Stimulated activated CD8-positive, alpha-beta memory T cell treated with anti-CD3 and anti-CD28 coated beads, Interleukin-15, amount 100 ng/mL, for 48 hours (primary cell): ENCODE measurements around the gene SMCO4.

Source experiments
- DNase-seq, 2 donors: peaks; one replicate each; pipeline ENCODE4 v3.0.0-alpha.2; 2020; ENCODE audit warnings: low read depth in 2 of 2

The SMCO4 gene

DNA sequence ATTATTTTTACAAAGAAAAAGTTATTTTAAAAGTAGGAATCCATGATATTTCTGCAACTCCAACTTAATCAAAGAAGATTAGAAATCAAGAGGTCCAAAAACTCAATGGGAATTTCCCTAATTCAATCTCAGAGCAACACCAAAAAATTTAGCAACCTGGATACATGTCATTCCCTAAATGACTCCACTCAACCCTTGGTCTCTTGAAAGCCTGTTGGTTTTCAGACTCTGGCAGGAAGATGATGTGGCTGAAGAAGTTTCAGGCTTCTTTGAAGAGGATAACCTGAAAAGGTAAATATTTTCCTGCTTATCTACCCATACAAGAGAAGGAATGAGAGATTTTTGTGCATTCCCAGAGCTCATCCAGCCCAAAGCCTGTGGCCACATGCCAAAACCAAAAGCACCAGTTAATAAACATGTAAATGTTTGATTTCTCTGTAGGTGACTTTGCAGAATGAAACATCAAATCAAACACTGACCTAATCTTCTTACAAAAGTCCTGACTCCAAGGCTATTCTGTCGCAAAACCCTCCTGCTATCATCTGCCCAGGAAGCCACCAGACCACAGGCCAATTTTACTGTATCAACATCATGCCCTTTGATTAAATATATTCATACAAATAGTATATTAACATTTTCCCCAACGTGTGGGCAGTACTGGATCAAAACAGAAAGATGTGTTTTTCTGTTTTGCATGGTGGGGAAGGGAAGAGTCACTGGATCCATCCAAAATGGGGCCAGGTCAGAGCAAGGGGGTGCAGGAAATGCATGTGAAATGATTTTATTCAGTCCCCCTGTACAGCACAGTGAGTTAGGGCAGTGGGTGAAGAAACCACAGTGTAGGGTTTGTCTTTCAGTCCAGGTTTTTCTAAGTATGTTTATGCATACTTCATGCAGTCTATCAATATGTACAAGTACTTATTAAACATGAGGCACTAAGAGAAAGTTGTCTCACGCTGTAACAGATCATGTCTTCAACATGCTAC is 38.8 kb downstream of the SMCO4 start:
- no peak for DNase-seq

GRCh38 chr11:93501856-93502255 is 41.3 kb downstream of the SMCO4 start:
- no peak for DNase-seq

- DNase-seq, result no peak
Measured at GRCh38 chr11:93500759-93501158, 42.4 kb downstream of the SMCO4 start.

DNA sequence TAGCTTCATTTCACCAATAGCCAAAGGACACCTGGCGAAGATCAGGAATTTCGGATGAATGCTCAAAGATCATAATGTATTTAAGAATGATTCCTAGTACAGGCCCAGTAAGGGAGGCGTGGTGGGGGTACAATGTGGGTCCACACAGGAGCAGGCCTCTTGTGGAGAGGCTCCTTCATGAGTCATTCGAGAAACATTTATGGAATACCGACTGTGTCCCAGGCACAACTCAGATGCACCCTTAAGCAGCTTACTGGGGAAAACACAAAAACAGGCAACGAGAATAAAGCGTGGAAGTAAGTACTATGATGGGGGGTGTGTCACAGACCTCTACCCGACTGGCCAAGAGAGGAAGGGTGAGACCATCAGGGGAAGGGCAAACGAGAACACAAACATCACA is 44.5 kb downstream of the SMCO4 start:
- no peak for DNase-seq

GRCh38 chr11:93498161-93498560 is 45.0 kb downstream of the SMCO4 start:
- no peak for DNase-seq

DNA sequence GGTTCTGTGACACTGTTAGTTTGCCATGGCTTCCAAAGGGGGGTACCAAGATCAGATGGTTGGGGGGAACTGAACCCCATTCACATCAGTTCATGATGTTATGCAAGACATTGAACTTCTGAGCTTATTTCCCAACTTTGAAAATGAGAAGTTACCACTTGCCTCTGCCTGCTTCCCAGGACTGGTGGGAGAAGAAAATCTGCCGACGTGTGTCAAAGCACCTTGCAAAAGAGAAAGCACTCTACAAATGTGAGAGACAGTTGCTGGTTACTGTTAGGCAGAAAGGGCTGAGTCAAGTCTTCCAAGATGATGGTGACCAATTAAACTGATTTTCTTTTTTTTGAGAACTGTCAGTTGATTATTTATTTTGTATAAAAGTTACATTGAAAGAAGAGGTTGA is 45.6 kb downstream of the SMCO4 start:
- no peak for DNase-seq

DNA sequence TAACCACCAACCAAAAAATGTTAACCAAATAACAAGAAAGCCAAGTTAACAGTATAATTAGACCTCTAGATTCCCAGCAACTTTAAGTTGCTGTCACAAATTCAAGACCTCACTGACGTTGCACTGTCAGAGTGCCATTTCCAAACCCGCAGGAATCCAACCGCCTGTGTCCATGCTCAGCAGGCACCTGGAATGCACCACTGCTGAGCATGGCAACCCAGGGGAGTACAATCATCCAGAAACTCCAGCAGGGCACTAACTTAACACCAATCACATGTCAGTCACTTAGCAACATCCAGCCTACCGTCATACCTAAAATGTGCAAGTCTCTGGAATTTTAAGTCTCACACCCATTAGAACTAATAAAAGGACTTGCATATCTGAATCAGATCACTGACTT is 48.8 kb downstream of the SMCO4 start:
- no peak for DNase-seq

DNA sequence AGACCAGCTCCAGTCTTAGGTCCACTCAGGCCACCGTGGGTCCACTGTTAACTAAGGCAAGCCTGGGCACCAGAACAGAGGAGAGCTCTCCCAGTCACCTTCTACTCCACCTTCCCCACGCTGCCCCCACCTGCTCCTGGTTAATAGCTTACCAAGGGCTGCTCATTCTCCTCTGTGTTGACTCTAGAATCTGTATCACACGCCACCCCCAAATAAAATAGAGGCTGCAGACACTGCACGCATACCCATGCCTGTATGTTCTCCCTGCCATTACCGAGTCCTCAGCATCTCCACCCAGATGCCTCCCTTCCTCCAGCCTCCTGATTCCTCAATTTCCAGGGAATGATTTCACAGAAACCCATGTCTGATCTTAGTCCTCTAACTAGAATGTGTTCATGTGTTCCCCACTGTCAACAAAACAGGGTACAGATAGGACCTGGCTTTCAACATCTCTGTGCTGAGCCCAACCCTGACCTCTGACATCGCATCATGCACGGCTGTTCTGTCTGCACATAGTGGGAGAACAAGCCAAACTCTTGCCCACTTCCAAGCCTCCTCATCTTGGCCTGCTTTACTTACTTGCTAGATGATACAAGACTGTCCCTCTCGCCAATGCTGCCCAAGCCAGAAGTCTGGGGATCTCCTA is 49.8 kb downstream of the SMCO4 start:
- no peak for DNase-seq

GRCh38 chr11:93492464-93493251 is 50.5 kb downstream of the SMCO4 start:
- no peak for DNase-seq

- DNase-seq, result no peak
Measured at GRCh38 chr11:93491973-93492372, 51.2 kb downstream of the SMCO4 start.

- DNase-seq, result no peak
Measured at GRCh38 chr11:93490996-93491618, 52.1 kb downstream of the SMCO4 start.

DNA sequence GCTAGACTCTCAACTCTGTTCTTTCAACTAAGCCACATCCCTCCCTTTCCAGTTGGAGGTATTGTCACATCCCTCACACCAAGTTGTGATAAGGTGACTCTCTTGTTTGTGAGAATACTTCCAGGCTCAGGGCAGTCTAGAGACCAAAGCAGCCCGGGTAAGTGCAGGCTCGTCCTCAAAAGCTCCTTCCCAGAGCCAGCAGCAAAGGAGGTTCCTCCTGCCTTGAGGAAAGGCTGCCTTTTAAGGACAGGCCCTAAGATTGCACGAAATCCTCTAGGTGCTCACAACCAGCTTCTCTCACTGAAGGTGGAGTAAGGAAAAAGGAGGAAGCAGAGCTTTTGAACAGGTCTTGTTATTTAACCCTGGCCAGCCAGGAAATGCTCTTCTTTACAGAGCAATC is 53.4 kb downstream of the SMCO4 start:
- DNase-seq, result no peak

DNA sequence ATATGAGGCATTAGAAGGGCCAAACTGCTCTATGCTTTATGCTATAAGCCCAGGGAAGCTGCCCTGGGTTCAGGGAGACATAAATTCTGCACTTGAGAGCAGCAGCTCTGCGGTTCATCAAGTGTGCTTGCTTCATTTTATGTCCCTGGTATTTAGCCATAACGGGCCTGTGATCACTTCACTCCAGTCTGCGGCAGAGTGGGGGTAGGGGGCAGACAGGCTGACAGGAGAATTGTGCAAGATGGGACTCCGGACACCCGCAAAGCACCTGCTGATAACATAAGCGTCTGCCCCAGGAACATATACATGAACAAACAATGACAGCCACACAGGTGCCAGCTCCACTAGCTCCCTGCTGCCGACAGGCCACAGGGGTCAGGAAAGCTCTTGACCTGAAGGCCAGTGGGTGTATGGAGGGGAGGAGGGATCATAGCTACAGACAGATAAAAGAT is 56.1 kb downstream of the SMCO4 start:
- no peak for DNase-seq

- no peak for DNase-seq
Measured at GRCh38 chr11:93485983-93486382, 57.2 kb downstream of the SMCO4 start.

- DNase-seq, result no peak
Measured at GRCh38 chr11:93484716-93485115, 58.5 kb downstream of the SMCO4 start.

GRCh38 chr11:93482556-93482955 is 60.6 kb downstream of the SMCO4 start:
- DNase-seq, result no peak

GRCh38 chr11:93481696-93482095 is 61.5 kb downstream of the SMCO4 start:
- DNase-seq, result no peak

DNA sequence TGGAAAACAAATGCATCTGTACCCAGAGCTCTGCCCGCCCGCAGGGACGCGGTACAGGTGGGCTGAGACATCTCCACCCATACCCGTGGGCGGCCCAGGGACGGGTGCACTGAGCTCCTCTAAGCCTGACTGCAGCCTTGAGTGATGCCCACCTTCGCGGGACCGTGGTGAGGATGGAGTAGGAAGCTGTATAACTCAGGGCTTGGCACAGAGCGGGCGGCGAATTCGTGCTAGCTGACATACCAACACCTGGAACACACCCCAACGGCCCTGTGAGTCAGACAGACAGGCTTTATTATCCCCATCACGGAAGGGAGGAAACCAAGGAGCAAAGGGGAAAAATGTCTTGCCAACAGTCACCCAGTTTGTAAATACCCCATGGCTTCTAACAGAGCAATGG is 61.9 kb downstream of the SMCO4 start:
- no peak for DNase-seq

- no peak for DNase-seq
Measured at GRCh38 chr11:93480756-93481155, 62.4 kb downstream of the SMCO4 start.

GRCh38 chr11:93480256-93480655 is 62.9 kb downstream of the SMCO4 start:
- no peak for DNase-seq

- DNase-seq, result no peak
Measured at GRCh38 chr11:93478841-93479240, 64.3 kb downstream of the SMCO4 start.
